T-helper 9 cell (primary cell): ENCODE measurements around the gene ZCCHC14.

Source experiments
- DNase-seq: peaks from one replicate; pipeline ENCODE4 v3.0.0-alpha.2; 2020

The ZCCHC14 gene

DNA sequence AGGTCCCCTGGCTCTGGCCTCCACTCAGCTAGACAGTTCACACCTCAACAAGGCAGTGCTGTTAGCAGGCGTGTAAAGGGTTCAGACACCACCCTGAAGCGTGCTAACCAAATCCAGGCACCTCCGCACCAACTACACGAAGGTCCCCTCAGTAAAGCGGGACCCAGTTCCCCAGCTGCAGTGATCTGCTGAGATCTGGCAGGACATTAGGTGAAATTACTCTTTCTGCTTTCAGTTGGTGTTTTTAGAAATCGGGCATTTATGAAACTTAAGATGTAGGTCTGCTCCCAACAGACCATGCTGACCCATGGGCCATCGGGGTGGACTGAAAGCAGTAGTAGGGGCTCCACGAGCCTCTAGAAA lies 136.4 kb downstream of the ZCCHC14 start:
- DNase-seq = no peak
